SU-DHL-6 (cell line): ENCODE results near the gene CC2D2B.

Source experiments
- EZH2phosphoT487 ChIP-seq: fragments of 200-600 bp; sonication (generic), shearing (Covaris generic); conservative IDR thresholded peaks from 2 replicates; pipeline ENCODE4 v1.6.1; 2018; ENCODE audit warnings: mild to moderate bottlenecking, antibody characterized with exemption, low read length, moderate library complexity, mixed read lengths
- TF ChIP-seq, protein P1 (sequence below): fragments of 200-600 bp; sonication (generic); IDR thresholded peaks from one replicate; pipeline ENCODE4 v1.5.1; 2017; ENCODE audit warnings: antibody characterized with exemption, mild to moderate bottlenecking, low read length, moderate library complexity; ENCODE audit not compliant: insufficient read depth, poor library complexity, severe bottlenecking

DNA sequence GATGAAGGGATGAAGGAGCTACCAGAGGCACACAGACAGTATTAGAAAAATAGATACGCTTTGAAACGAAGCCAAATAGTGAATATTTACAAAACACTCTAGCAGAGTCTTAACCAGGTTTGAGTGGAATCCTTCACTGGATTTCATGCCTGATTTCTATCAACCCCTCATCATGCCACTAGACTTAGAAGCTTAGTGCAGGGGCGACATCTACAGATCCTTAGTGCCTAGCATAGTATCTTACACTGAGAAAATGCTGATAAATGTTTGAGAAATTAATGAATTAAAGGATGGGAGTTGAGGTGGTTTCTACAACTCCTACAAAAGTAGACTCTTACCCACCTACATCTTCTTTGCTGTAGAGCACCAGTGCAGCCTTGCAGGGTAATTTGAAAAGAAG lies 80.9 kb downstream of the CC2D2B start:
- TF ChIP-seq, protein P1, sequence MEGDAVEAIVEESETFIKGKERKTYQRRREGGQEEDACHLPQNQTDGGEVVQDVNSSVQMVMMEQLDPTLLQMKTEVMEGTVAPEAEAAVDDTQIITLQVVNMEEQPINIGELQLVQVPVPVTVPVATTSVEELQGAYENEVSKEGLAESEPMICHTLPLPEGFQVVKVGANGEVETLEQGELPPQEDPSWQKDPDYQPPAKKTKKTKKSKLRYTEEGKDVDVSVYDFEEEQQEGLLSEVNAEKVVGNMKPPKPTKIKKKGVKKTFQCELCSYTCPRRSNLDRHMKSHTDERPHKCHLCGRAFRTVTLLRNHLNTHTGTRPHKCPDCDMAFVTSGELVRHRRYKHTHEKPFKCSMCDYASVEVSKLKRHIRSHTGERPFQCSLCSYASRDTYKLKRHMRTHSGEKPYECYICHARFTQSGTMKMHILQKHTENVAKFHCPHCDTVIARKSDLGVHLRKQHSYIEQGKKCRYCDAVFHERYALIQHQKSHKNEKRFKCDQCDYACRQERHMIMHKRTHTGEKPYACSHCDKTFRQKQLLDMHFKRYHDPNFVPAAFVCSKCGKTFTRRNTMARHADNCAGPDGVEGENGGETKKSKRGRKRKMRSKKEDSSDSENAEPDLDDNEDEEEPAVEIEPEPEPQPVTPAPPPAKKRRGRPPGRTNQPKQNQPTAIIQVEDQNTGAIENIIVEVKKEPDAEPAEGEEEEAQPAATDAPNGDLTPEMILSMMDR: peak; percentile 37
- TF ChIP-seq EZH2phosphoT487: no peak
